Stimulated activated CD4-positive, alpha-beta T cell treated with anti-CD3 and anti-CD28 coated beads, Interleukin-2, amount 100 ng/mL, for 24 hours (primary cell): ENCODE measurements around the gene ZNF467.

Source experiments
- DNase-seq, 2 donors: peaks; one replicate each; pipeline ENCODE4 v3.0.0-alpha.2; 2020

The ZNF467 gene

GRCh38 chr7:149725916-149726315 is 47.5 kb downstream of the ZNF467 start:
- no peak for DNase-seq

DNA sequence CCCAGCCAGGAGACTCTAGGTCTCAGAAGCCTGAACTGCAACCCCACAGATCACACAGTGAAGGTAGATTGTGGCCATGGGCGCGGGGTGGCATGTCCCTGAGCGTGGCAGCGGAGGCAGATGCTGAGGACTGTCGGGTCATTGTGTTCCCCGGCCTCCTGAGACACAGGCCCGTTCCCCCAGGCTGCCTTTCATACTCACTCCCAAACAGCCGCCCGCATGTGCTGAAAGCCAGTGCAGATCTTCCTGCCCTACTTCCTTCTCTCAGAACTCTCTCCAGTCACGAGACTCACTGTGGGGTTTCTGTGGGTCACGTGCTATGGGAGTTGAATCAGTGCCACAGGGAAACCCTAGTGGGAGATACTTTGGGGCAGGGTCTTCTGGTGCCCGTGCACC is 48.0 kb downstream of the ZNF467 start:
- DNase-seq, result no peak

- no peak for DNase-seq
Measured at GRCh38 chr7:149724661-149725425, 48.5 kb downstream of the ZNF467 start.

DNA sequence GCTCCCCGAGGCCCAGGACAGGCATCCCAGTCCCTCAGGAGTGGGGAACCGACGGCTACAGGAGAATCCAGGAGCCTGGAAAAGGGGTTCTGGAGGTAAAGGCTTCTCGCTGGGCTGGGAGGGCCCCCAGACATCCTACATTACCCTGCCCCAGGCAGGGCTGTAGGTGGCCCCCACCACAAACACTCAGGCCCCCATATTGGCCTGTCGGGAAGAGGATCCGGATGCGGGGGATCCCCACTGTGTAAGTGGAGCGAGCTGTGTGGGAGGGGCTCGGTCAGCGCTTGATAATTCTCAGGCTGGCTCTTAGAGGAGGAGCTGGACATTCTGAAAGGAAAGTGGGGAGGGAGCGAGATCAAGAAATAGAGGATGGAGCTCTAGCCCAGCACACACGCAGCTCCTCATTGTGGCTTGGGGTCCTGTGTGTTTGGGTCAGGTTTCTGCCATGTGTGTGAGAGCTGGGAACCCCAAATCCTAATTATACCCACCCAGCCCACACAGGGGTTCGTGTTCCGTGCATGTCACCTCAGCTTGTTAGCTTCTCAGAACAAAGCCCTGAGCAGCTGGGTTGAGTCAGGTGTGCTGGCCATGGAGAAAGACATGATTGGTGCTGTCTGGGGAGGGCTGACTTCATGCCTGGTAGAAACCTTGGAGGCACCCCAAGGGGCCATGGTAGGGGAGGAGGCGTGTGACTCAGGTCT is 49.4 kb downstream of the ZNF467 start:
- no peak for DNase-seq

GRCh38 chr7:149723082-149723767 is 50.2 kb downstream of the ZNF467 start:
- DNase-seq, result no peak

GRCh38 chr7:149722356-149722957 is 50.9 kb downstream of the ZNF467 start:
- DNase-seq, result no peak

DNA sequence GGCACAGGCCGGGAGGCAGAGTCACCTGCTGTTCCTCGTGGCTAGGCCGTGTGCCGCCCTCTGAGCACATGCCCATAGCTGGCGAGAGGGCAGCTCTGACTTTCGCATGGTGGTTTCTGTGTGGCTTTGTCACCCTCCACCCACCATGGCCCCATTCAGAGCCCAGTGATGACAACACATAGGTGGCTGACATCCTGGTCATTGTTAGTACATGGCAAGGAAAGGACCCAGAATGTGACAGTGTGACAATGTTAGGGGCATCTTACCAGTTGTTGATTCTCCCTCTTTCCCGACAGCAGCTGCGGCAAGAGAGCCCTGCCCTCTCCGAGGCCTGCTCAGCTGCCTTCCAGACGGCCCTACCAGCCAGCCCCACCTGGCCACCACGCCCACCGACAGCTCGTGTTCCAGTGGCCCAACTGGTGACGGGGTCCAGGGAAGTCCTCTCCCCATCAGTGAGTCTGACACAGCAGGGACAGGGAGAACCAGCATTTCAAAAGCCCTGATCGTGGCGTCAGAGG is 52.2 kb downstream of the ZNF467 start:
- no peak for DNase-seq

- no peak for DNase-seq
Measured at GRCh38 chr7:149720372-149721083, 52.9 kb downstream of the ZNF467 start.

GRCh38 chr7:149719912-149720335 is 53.5 kb downstream of the ZNF467 start:
- DNase-seq, result no peak

- no peak for DNase-seq
Measured at GRCh38 chr7:149719050-149719899, 54.1 kb downstream of the ZNF467 start.

GRCh38 chr7:149718730-149719049 is 54.7 kb downstream of the ZNF467 start:
- no peak for DNase-seq

- DNase-seq, result no peak
Measured at GRCh38 chr7:149717481-149717880, 55.9 kb downstream of the ZNF467 start.

DNA sequence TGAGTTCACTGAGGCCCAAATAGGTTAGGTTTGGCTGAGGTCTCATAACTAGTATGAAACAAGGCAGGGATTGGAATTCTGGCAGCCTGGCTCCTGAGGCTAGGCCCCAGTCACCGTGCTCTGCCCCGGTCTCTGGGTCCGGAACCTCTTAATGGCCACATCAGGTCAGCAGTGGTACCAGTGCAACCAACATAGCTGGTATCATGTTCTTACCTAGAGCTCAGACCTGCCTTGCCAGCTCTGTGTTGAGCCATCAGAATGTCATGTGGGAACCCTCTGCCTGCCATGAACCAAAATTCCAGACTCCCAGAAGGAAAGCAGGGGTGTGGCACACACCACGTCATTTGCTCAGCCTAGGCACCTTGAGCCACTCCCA is 56.5 kb downstream of the ZNF467 start:
- no peak for DNase-seq

- DNase-seq, result no peak
Measured at GRCh38 chr7:149716007-149716931, 57.1 kb downstream of the ZNF467 start.

DNA sequence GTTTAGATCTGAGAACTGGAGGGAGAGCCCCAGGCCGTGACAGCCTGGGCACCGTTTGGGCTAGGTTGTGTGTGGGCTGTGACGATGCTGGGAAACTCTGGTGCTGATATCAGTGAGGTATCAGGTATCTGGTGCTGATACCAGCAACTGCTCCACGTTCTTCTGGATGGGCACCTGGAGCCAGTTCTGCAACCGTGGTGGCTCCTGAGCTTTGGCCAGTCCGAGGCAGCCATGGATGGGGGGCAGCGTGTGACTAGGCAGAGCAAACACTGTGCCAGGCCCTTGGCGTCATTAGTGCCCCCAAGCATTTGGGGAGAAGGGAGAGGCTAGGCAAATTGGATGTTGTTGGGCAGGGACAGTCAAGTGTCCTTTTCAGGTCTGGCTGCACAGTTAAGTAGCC is 57.9 kb downstream of the ZNF467 start:
- DNase-seq, result no peak

DNA sequence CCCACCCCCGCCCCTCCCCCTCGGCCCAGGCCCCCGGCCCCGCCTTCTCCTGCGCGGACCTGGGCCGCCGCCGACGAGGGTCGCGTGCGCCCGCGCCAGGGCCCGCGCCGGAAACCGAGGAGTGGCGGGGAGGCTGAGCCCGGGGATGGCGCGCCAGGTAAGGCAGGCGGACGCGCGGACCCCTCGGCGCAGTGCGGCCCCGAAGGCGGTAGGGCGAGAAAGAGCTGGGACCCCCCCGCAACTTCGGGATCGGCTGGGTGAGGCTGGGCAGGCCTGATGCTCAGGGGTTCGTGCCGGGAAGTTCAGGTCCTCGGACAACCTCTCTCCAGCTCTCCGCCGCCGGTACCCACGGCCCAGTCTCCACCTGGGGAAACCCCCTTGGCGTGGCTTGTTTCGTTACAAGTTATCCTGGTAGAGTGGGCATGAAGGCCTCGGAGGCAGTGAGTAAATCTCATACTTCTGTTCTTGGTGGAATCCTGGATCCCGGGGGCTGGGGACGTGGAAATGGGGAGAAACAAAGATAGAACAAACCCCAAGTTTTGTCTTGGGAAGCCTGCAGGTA is 58.4 kb downstream of the ZNF467 start:
- peak; percentile 52 for DNase-seq
